Hepatocyte (in vitro differentiated cells): ENCODE measurements around the gene CALU. TPM values are rescaled to one million over a fixed set of nuclear protein-coding genes. Genes with fewer than 3 reads are reported as not detected.

Experiments
- DNase-seq: peaks from one replicate; pipeline ENCODE4 v3.0.0-alpha.2; 2016; ENCODE audit warnings: low spot score
- H2AFZ ChIP-seq: fragments of 200-600 bp; sonication (generic); 2 replicates; pipeline ENCODE4 v1.6.0; 2016; ENCODE audit warnings: antibody characterized with exemption, mild to moderate bottlenecking
- H3K27ac ChIP-seq: fragments of 200-600 bp; sonication (generic); 2 replicates; pipeline ENCODE4 v1.5.1; 2016; ENCODE audit warnings: mild to moderate bottlenecking
- H3K27me3 ChIP-seq: fragments of 200-600 bp; sonication (generic); 2 replicates; pipeline ENCODE4 v1.6.1; 2016
- H3K36me3 ChIP-seq: fragments of 200-600 bp; sonication (generic); replicated peaks from 2 replicates; pipeline ENCODE4 v1.5.1; 2016; ENCODE audit warnings: low read depth; ENCODE audit not compliant: insufficient read depth
- H3K4me1 ChIP-seq: fragments of 200-600 bp; sonication (generic); 2 replicates; pipeline ENCODE4 v1.5.1; 2016; ENCODE audit warnings: mild to moderate bottlenecking, moderate library complexity; ENCODE audit not compliant: insufficient read depth
- H3K4me2 ChIP-seq: fragments of 200-600 bp; sonication (generic); 2 replicates; pipeline ENCODE4 v1.6.0; 2016
- H3K4me3 ChIP-seq: fragments of 200-600 bp; sonication (generic); 2 replicates; pipeline ENCODE4 v1.5.1; 2016; ENCODE audit warnings: mild to moderate bottlenecking
- H3K79me2 ChIP-seq: fragments of 200-600 bp; sonication (generic); 2 replicates; pipeline ENCODE4 v1.6.0; 2017; ENCODE audit warnings: mild to moderate bottlenecking
- H3K9me2 ChIP-seq: fragments of 200-600 bp; sonication (generic); replicated peaks from 2 replicates; pipeline ENCODE4 v1.6.0; 2017; ENCODE audit warnings: mild to moderate bottlenecking; ENCODE audit not compliant: insufficient read depth
- H3K9me3 ChIP-seq: fragments of 200-600 bp; sonication (generic); 2 replicates; pipeline ENCODE4 v1.5.1; 2016; ENCODE audit warnings: low read depth, mild to moderate bottlenecking
- H4K20me1 ChIP-seq: fragments of 200-600 bp; sonication (generic); 2 replicates; pipeline ENCODE4 v1.6.0; 2016; ENCODE audit warnings: mild to moderate bottlenecking; ENCODE audit not compliant: insufficient read depth, poor library complexity, severe bottlenecking
- CTCF ChIP-seq: fragments of 200-600 bp; sonication (generic); IDR thresholded peaks from 2 replicates; pipeline ENCODE4 v1.5.1; 2016; ENCODE audit warnings: antibody characterized with exemption, mild to moderate bottlenecking; ENCODE audit not compliant: poor library complexity
- EZH2 ChIP-seq: fragments of 200-600 bp; sonication (generic); IDR thresholded peaks from 2 replicates; pipeline ENCODE4 v1.6.1; 2016; ENCODE audit warnings: antibody characterized with exemption, mild to moderate bottlenecking, borderline replicate concordance
- EZH2phosphoT487 ChIP-seq: fragments of 200-600 bp; sonication (generic); IDR thresholded peaks from one replicate; pipeline ENCODE4 v1.6.1; 2018; ENCODE audit warnings: antibody characterized with exemption, mild to moderate bottlenecking, low read depth, moderate library complexity; ENCODE audit not compliant: unreplicated experiment, severe bottlenecking
- WGBS: methylation state at CpG from one replicate; pipeline ENCODE4 v1.1.6; 2016; ENCODE audit warnings: low lambda C conversion rate; ENCODE audit errors: missing lambda C conversion rate; 5-methylcytosine and 5-hydroxymethylcytosine counted together
- polyA plus RNA-seq: library from polyadenylated mRNA; unstranded; fragments of >200 nt; fragmentation: Nextera tagmentation; extraction: Ambion mirVana; gene quantifications from 2 replicates; pipeline ENCODE4 v1.2.1, GENCODE V29; 2016
- total RNA-seq: library from RNA; depleted of rRNA; stranded (reverse); fragments of >200 nt; gene quantifications from 2 replicates; pipeline ENCODE4 v1.2.3, GENCODE V29; 2014

Gene CALU
- total and polyA plus RNA-seq, 2 experiments from 2014 or later, result 248 to 291 TPM

- no peaks in the 10 kb centered on the region for H3K9me2 ChIP-seq
- H3K27me3 ChIP-seq, result no peaks in the 10 kb centered on the region
- no peak for DNase-seq
- 79% methylated on average over 5 of the region's 5 CpGs for WGBS
- peaks cover 6% of the 10 kb centered on the region for H3K36me3 ChIP-seq
- peaks cover 59% of the 10 kb centered on the region for H4K20me1 ChIP-seq
- H3K9me3 ChIP-seq, result no peaks in the 10 kb centered on the region
- TF ChIP-seq EZH2phosphoT487 (no peak), CTCF (no peak), EZH2 (no peak)
- no peak overlapping the region for H2AFZ ChIP-seq
- H3K79me2 ChIP-seq, result peaks cover 76% of the 10 kb centered on the region
- peak overlapping the region; percentile 21 for H3K27ac ChIP-seq
- H3K4me2 ChIP-seq, result no peak overlapping the region
- H3K4me3 ChIP-seq, result no peak overlapping the region
- H3K4me1 ChIP-seq, result peaks cover 10% of the 10 kb centered on the region
Measured at GRCh38 chr7:128755819-128756476, 16.8 kb downstream of the CALU start.

GRCh38 chr7:128757203-128757602 lies 18.0 kb downstream of the CALU start:
- Histone ChIP-seq H4K20me1 (peaks cover 54% of the 10 kb centered on the region), H3K4me1 (peaks cover 10% of the 10 kb centered on the region), H3K27ac (no peak overlapping the region), H3K9me3 (no peaks in the 10 kb centered on the region), H3K27me3 (no peaks in the 10 kb centered on the region), H3K9me2 (no peaks in the 10 kb centered on the region), H3K79me2 (peaks cover 63% of the 10 kb centered on the region), H2AFZ (no peak overlapping the region), H3K4me2 (no peak overlapping the region), H3K36me3 (peaks cover 6% of the 10 kb centered on the region), H3K4me3 (no peak overlapping the region)
- no peak for DNase-seq
- TF ChIP-seq EZH2phosphoT487 (no peak), CTCF (no peak), EZH2 (no peak)
- 64% methylated on average over 2 of the region's 2 CpGs for WGBS

GRCh38 chr7:128758553-128758952 lies 19.4 kb downstream of the CALU start:
- WGBS, result 100% methylated on average over 1 of the region's 1 CpG

More at GRCh38 chr7:128758553-128758952, 19.4 kb downstream of the CALU start:
- no peak overlapping the region for H3K4me3 ChIP-seq
- H4K20me1 ChIP-seq, result peaks cover 52% of the 10 kb centered on the region
- DNase-seq, result no peak
- no peak overlapping the region for H2AFZ ChIP-seq
- peaks cover 6% of the 10 kb centered on the region for H3K36me3 ChIP-seq
- no peak overlapping the region for H3K27ac ChIP-seq
- no peak overlapping the region for H3K4me2 ChIP-seq
- H3K9me2 ChIP-seq, result no peaks in the 10 kb centered on the region
- no peak for TF ChIP-seq EZH2phosphoT487
- TF ChIP-seq EZH2, result no peak
- no peak for TF ChIP-seq CTCF
- peaks cover 10% of the 10 kb centered on the region for H3K4me1 ChIP-seq
- no peaks in the 10 kb centered on the region for H3K9me3 ChIP-seq
- H3K27me3 ChIP-seq, result no peaks in the 10 kb centered on the region
- H3K79me2 ChIP-seq, result peaks cover 53% of the 10 kb centered on the region
